Spleen (tissue), 11 donors: ENCODE data around the gene DEUP1. TPM values are rescaled to one million over a fixed set of nuclear protein-coding genes. Genes with fewer than 3 reads are reported as not detected.
A peak's percentile ranks its signal among the peaks of the same experiment; 100 is the strongest.

Experiments used
- DNase-seq: peaks from one replicate; pipeline ENCODE4 v3.0.0-alpha.2; 2020
- H3K27ac ChIP-seq, 8 donors: fragments of 200-600 bp; sonication (generic) in 7 of 8; 1 replicate in 4 of 8; 2 replicates in 4 of 8; pipeline versions ENCODE4 v1.5.0 to v1.8.0; 2016 to 2021; ENCODE audit warnings: inconsistent platforms in 4 of 8, mild to moderate bottlenecking in 4 of 8, moderate library complexity in 1 of 8
- H3K27me3 ChIP-seq, 7 donors: fragments of 200-600 bp; sonication (generic) in 6 of 7; replicated peaks in 1 of 7; 1 replicate in 4 of 7; 2 replicates in 3 of 7; pipeline versions ENCODE4 v1.5.0 to v1.8.0; 2016 to 2021; ENCODE audit warnings: inconsistent platforms in 3 of 7, mild to moderate bottlenecking in 1 of 7
- H3K36me3 ChIP-seq, 6 donors: fragments of 200-600 bp; sonication (generic) in 5 of 6; 1 replicate in 4 of 6; 2 replicates in 2 of 6; pipeline versions ENCODE4 v1.5.0 to v1.8.0; 2016 to 2021; ENCODE audit warnings: inconsistent platforms in 2 of 6
- H3K4me1 ChIP-seq, 6 donors: fragments of 200-600 bp; sonication (generic) in 5 of 6; 1 replicate in 3 of 6; 2 replicates in 3 of 6; pipeline versions ENCODE4 v1.5.0 to v1.8.0; 2016 to 2021; ENCODE audit warnings: inconsistent platforms in 3 of 6
- H3K4me3 ChIP-seq, 8 donors: fragments of 200-600 bp; sonication (generic) in 7 of 8; 1 replicate in 4 of 8; 2 replicates in 4 of 8; pipeline versions ENCODE4 v1.5.0 to v1.8.0; 2016 to 2021; ENCODE audit warnings: inconsistent platforms in 4 of 8, mild to moderate bottlenecking in 4 of 8, moderate library complexity in 2 of 8
- H3K9me3 ChIP-seq, 8 donors: fragments of 200-600 bp; sonication (generic) in 7 of 8; 1 replicate in 4 of 8; 2 replicates in 4 of 8; pipeline versions ENCODE4 v1.5.0 to v1.8.0; 2016 to 2021; ENCODE audit warnings: inconsistent platforms in 4 of 8
- POLR2A ChIP-seq, 3 donors: fragments of 450-650 bp; IDR thresholded peaks; one replicate each; pipeline ENCODE4 v1.5.1; 2017; ENCODE audit warnings: antibody characterized with exemption in 3 of 3, mild to moderate bottlenecking in 1 of 3
- POLR2AphosphoS5 ChIP-seq, 3 donors: sonication (generic); formaldehyde crosslinking; IDR thresholded peaks; one replicate each; pipeline ENCODE4 v1.5.1; 2017; ENCODE audit warnings: antibody characterized with exemption in 3 of 3
- WGBS, 5 donors: extraction: QIAGEN DNeasy Blood & Tissue Kit in 3 of 5; methylation state at CpG; one replicate each; pipeline versions ENCODE4 v1.1.5 to v1.1.7; 2013 to 2018; 5-methylcytosine and 5-hydroxymethylcytosine counted together
- intact Hi-C: fragments of 100-400 bp; cut with DNase I; formaldehyde crosslinking; loops from one replicate; pipeline ENCODE4 v1.15.0; 2023; ENCODE audit warnings: low total_unique reads
- polyA plus RNA-seq, 3 donors: library from polyadenylated mRNA; stranded (reverse); fragments of 200-250 nt; gene quantifications; one replicate each; pipeline ENCODE4 v1.2.1, GENCODE V29; 2013
- total RNA-seq, 7 donors: library from RNA; depleted of rRNA in 3 of 7; stranded (reverse); fragments of >200 nt in 3 of 7; fragmentation: NEBNext Ultra II Directional in 4 of 7; extraction: Animal tissue kit (Norgen Biotek cat#: 25700) in 4 of 7; gene quantifications; one replicate each; pipeline versions ENCODE4 v1.1.0 to v1.2.1, GENCODE V29; 2016 to 2021
- TF ChIP-seq, protein P1 (sequence below), 11 experiments: fragments of 200-600 bp in 7 of 11; fragments of 450-650 bp in 4 of 11; sonication (generic) in 4 of 11; IDR thresholded peaks in 8 of 11; conservative IDR thresholded peaks in 3 of 11; 1 replicate in 7 of 11; 2 replicates in 4 of 11; pipeline versions ENCODE4 v1.4.0 to v1.8.0; 2016 to 2021; ENCODE audit warnings: antibody characterized with exemption in 11 of 11, inconsistent platforms in 4 of 11, mild to moderate bottlenecking in 1 of 11
- donor health status: healthy with polysubstance abuse.
- donor health status: DM: no; HTN: no; CAD: no; lungs with moderate emphysema.
- donor health status: DM: no; HTN: no; CAD: no.
- donor health status: Bipolar disorder and iron deficiency.
- donor health status: healthy.
- donor health status: DM: no; HTN: no; CAD: no.
- donor health status: DM: yes; HTN: yes; CAD: no.

The DEUP1 gene
- total and polyA plus RNA-seq, 10 donors: 0.03 TPM; not detected in 9

DNA sequence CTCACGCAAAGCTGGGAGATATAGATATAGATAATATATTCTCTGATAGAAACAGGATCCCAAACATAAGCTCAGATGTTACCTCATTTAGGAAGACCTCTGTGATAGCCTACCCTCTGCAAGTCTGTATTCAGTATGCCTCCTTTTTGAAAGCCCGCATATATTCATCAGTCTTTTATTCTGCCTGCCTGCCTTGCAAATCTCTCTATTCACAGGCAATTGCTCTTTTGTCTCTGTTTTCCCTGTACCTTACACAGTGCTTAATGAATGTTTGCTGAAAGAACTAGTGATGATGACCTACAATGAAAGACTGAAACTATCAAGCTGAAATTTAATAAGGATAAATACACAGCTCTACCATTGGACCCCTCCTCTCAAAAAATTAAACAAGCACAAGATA, 18.4 kb downstream of the DEUP1 start:
- no peak for DNase-seq
- Histone ChIP-seq H3K4me3 (no peak overlapping the region), H3K27ac (no peak overlapping the region), H3K4me1 (no peaks in the 10 kb centered on the region), H3K27me3 (no peaks in the 10 kb centered on the region), H3K36me3 (no peaks in the 10 kb centered on the region), H3K9me3 (peaks cover 0 to 17% (median 9%) of the 10 kb centered on the region in 8 donors)
- 91 to 100% (median 96%) methylated on average over 2 of the region's 2 CpGs for WGBS, 5 donors
- no peak for TF ChIP-seq POLR2A (IDR thresholded peaks at IDR 0.05)
- intact Hi-C loops: no loop called here

DNA sequence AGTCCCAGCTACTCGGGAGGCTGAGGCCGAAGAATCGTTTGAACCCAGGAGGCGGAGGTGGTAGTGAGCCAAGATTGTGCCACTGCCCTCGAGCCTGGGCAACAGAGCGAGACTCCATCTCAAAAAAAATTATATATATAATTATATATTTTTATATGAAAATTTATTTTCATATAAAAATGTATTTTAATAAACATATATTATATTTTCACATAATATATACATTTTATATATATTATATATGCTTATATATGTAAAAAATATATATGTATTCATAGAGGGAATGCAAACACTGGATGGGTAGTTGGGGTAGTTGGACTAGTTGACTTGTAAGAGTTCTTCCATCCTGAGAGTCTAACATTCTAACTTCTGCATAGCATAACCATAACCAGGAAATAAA, 20.3 kb downstream of the DEUP1 start:
- no peak for DNase-seq
- Histone ChIP-seq H3K27me3 (no peaks in the 10 kb centered on the region), H3K27ac (no peak overlapping the region), H3K4me3 (no peak overlapping the region), H3K4me1 (no peaks in the 10 kb centered on the region), H3K36me3 (no peaks in the 10 kb centered on the region), H3K9me3 (peaks cover 0 to 18% (median 9%) of the 10 kb centered on the region in 8 donors)
- 91 to 97% (median 92%) methylated on average over 6 of the region's 6 CpGs for WGBS, 5 donors
- intact Hi-C loops: no loop called here
- TF ChIP-seq POLR2A (IDR thresholded peaks at IDR 0.05): no peak
- TF ChIP-seq POLR2AphosphoS5 (IDR thresholded peaks at IDR 0.05): no peak
- TF ChIP-seq, protein P1, sequence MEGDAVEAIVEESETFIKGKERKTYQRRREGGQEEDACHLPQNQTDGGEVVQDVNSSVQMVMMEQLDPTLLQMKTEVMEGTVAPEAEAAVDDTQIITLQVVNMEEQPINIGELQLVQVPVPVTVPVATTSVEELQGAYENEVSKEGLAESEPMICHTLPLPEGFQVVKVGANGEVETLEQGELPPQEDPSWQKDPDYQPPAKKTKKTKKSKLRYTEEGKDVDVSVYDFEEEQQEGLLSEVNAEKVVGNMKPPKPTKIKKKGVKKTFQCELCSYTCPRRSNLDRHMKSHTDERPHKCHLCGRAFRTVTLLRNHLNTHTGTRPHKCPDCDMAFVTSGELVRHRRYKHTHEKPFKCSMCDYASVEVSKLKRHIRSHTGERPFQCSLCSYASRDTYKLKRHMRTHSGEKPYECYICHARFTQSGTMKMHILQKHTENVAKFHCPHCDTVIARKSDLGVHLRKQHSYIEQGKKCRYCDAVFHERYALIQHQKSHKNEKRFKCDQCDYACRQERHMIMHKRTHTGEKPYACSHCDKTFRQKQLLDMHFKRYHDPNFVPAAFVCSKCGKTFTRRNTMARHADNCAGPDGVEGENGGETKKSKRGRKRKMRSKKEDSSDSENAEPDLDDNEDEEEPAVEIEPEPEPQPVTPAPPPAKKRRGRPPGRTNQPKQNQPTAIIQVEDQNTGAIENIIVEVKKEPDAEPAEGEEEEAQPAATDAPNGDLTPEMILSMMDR (IDR thresholded peaks at IDR 0.05 in 8 of 11, conservative IDR thresholded peaks at IDR 0.05 in 3 of 11): no peak

DNA sequence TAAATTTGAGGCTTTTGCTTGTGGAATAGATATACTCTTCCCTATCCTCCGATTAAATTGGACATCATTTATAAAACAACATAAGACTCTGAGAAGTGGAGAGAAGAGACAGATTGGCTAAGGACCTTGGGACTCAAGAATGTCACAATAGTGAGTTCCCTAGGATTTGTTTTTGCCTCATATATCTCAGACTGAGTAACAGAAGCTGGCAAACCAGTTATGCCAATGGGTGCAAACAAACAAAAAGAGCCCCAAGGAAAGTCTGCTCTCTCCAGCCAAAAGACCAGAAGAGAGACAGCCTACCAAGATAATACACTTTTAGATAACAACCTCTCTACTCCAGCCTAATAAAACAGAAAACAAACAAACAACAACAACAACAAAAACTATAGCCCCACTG, 28.9 kb downstream of the DEUP1 start:
- H3K27ac ChIP-seq: no peak overlapping the region
- TF ChIP-seq POLR2AphosphoS5 (IDR thresholded peaks at IDR 0.05) (no peak), POLR2A (IDR thresholded peaks at IDR 0.05) (no peak)
- TF ChIP-seq, protein P1 (IDR thresholded peaks at IDR 0.05 in 8 of 11, conservative IDR thresholded peaks at IDR 0.05 in 3 of 11): no peak
- H3K4me1 ChIP-seq: no peaks in the 10 kb centered on the region
- H3K9me3 ChIP-seq: peaks cover 0 to 27% (median 20%) of the 10 kb centered on the region in 8 donors
- H3K36me3 ChIP-seq: no peaks in the 10 kb centered on the region
- no peak for DNase-seq
- intact Hi-C loops: no loop called here
- 86 to 98% (median 94%) methylated on average over 1 of the region's 1 CpG for WGBS, 5 donors
- H3K4me3 ChIP-seq: no peak overlapping the region
- no peaks in the 10 kb centered on the region for H3K27me3 ChIP-seq

DNA sequence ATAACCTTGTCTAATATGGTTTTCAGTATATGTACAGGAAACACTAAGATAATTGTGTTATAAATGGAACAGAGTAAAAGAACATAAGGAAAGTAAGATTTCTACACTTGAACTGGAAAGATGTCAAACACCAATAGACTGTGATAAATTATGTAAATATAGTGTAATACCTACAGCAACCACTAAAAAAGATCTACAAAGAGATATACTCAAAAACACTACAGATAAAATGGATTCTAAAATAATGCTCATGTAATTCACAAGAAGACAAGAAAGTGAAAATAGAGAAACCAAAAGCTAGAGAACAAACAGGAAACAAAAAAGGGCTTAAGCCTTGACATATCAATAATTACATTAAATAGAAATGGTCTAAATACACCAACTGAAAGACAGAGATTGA, 30.9 kb downstream of the DEUP1 start:
- H3K9me3 ChIP-seq: peaks cover 0 to 27% (median 19%) of the 10 kb centered on the region in 8 donors
- TF ChIP-seq, protein P1 (IDR thresholded peaks at IDR 0.05 in 8 of 11, conservative IDR thresholded peaks at IDR 0.05 in 3 of 11): peak in 1 of 11 experiments; percentile 14
- TF ChIP-seq POLR2A (IDR thresholded peaks at IDR 0.05): no peak
- intact Hi-C loops: no loop called here
- H3K36me3 ChIP-seq: no peaks in the 10 kb centered on the region
- no peak overlapping the region for H3K4me3 ChIP-seq
- H3K27ac ChIP-seq: no peak overlapping the region
- no peak for DNase-seq
- H3K4me1 ChIP-seq: no peaks in the 10 kb centered on the region
- no peaks in the 10 kb centered on the region for H3K27me3 ChIP-seq

DNA sequence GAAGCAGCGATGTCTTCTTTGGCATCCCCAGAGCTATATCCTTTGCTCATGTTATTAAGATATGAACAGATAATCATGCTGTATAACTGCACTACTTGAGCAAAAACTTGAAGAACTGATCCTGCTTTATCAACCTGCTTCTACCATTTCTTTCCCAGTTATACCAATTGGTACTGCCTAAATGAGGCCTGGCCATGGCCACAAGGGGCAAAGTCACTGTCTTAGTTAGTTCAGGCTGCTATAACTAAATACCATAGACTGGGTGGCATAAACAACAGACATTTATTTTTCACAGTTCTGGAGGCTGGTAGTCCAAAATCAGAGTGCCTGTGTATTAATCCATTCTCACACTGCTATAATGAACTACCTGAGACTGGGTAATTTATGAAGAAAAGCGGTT, 37.5 kb downstream of the DEUP1 start:
- H3K36me3 ChIP-seq: no peaks in the 10 kb centered on the region
- H3K9me3 ChIP-seq: peaks cover 0 to 9% (median under 1%) of the 10 kb centered on the region in 8 donors
- 79 to 93% (median 91%) methylated on average over 2 of the region's 2 CpGs for WGBS, 5 donors
- DNase-seq: no peak
- no peaks in the 10 kb centered on the region for H3K4me1 ChIP-seq
- TF ChIP-seq POLR2A (IDR thresholded peaks at IDR 0.05): no peak
- TF ChIP-seq, protein P1 (IDR thresholded peaks at IDR 0.05 in 8 of 11, conservative IDR thresholded peaks at IDR 0.05 in 3 of 11): no peak
- TF ChIP-seq POLR2AphosphoS5 (IDR thresholded peaks at IDR 0.05): no peak
- intact Hi-C loops: no loop called here
- H3K4me3 ChIP-seq: no peak overlapping the region
- no peaks in the 10 kb centered on the region for H3K27me3 ChIP-seq
- no peak overlapping the region for H3K27ac ChIP-seq
